Measurements from ENCODE around the gene H1-8. TPM values are rescaled to one million over a fixed set of nuclear protein-coding genes. Genes with fewer than 3 reads are reported as not detected.

Gene H1-8
- total RNA-seq, 4 donors from 2014 or later: not detected

- H3K27me3 ChIP-seq: no peaks in the 10 kb centered on the region
- no peak for DNase-seq
- no peak overlapping the region for H3K4me3 ChIP-seq
- intact Hi-C loops (cut with DNase I; ENCODE audit: low total_unique reads) (no loop called here), in situ Hi-C loops (cut with MboI; ENCODE audit: low pct_ligation_motif_present in 1 of 4, low pct_unique_long_range_greater_than_20kb in 1 of 4, low sequenced_read_pairs in 3 of 4) (no loop called here)
- H3K27ac ChIP-seq: no peak overlapping the region
- TF ChIP-seq CTCF (IDR thresholded peaks at IDR 0.05): no peak
- no peak for TF ChIP-seq EP300 (IDR thresholded peaks at IDR 0.05; ENCODE audit: low read depth)
- no peak for TF ChIP-seq POLR2AphosphoS5 (IDR thresholded peaks at IDR 0.05)
- no peak for TF ChIP-seq POLR2A (IDR thresholded peaks at IDR 0.05)
- 82 to 94% methylated on average over 3 to 5 of the region's 5 CpGs for WGBS, 2 donors (ENCODE audit: low coverage in 1 of 2)
- H3K9me3 ChIP-seq: no peaks in the 10 kb centered on the region
- H3K36me3 ChIP-seq: no peaks in the 10 kb centered on the region
- H3K4me1 ChIP-seq: no peaks in the 10 kb centered on the region
Measured at GRCh38 chr3:129500334-129500658, 42.7 kb upstream of the H1-8 start.

DNA sequence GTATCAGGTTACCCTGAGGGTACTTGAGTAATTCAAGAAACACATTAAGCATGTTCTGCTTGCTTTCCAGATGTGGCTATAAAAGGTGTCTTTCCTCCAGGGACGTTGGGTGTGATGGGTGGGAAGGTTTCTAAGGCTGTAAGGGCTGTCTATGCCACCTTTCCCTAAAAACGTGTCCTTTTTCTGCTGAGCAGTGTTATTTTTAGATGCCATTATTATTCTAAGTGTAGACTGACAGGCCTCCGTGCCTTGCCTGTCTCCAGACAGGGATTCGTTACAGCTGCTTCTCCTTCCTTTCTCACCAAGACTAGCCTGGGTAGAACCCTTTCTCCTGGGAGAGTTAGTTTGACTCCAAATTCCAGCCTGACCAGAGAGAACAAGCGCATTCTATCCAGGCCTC is 41.3 kb upstream of the H1-8 start:
- in situ Hi-C loops (cut with MboI; ENCODE audit: low pct_ligation_motif_present in 1 of 4, low pct_unique_long_range_greater_than_20kb in 1 of 4, low sequenced_read_pairs in 3 of 4): no loop called here
- H3K9me3 ChIP-seq: no peaks in the 10 kb centered on the region
- H3K27me3 ChIP-seq: no peaks in the 10 kb centered on the region
- H3K27ac ChIP-seq: no peak overlapping the region
- no peak for DNase-seq
- TF ChIP-seq POLR2AphosphoS5 (IDR thresholded peaks at IDR 0.05) (no peak), CTCF (IDR thresholded peaks at IDR 0.05) (no peak), EP300 (IDR thresholded peaks at IDR 0.05; ENCODE audit: low read depth) (no peak), POLR2A (IDR thresholded peaks at IDR 0.05) (no peak)
- intact Hi-C loops (cut with DNase I; ENCODE audit: low total_unique reads): no loop called here
- no peaks in the 10 kb centered on the region for H3K4me1 ChIP-seq
- H3K4me3 ChIP-seq: no peak overlapping the region
- 86% methylated on average over 5 of the region's 5 CpGs; no CpG with 5 or more reads in 1 of the 2 donors for WGBS, 2 donors (ENCODE audit: low coverage in 1 of 2)
- no peaks in the 10 kb centered on the region for H3K36me3 ChIP-seq

DNA sequence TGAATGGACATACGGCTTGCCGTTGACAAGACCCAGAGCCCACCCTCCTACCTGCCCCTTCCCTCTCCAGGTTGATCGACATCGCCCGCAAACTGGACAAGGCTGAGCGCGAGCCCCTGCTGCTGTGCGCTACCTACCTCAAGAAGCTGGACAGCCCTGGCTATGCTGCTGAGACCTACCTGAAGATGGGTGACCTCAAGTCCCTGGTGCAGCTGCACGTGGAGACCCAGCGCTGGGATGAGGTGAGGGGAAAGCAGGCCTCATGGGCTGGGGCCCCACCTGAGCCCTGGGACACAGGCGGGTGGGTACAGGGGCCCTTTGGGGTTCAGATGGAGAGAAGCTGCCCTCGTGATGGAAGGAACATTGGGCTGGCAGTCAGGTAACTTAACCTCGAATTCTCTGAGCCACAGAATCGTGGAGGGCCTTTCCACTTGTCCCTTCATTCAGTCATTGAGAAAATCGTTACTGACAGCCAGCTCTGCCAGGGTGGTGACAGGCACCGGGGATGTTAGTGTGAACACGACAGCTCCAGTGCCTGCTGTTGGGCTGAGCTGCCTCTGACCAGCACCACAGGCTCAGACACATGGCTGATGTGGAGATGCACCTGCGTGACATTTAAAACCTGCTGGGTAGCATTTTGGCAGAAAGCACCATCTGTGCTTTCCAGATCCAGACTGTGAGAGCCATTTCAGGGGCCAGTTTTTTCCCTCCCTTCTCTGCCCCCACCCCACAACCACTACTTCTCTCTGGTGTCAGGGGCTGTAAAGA is 40.1 kb upstream of the H1-8 start:
- intact Hi-C loops (cut with DNase I; ENCODE audit: low total_unique reads): no loop called here
- WGBS, 2 donors (ENCODE audit: low coverage in 1 of 2): 90 to 95% methylated on average over 6 to 18 of the region's 18 CpGs
- H3K4me1 ChIP-seq: no peaks in the 10 kb centered on the region

More for the DNA sequence above, 40.1 kb upstream of the H1-8 start:
- Histone ChIP-seq H3K27ac (no peak overlapping the region), H3K27me3 (no peaks in the 10 kb centered on the region), H3K4me3 (no peak overlapping the region), H3K9me3 (no peaks in the 10 kb centered on the region), H3K36me3 (no peaks in the 10 kb centered on the region)
- in situ Hi-C loops (cut with MboI; ENCODE audit: low pct_ligation_motif_present in 1 of 4, low pct_unique_long_range_greater_than_20kb in 1 of 4, low sequenced_read_pairs in 3 of 4): no loop called here
- TF ChIP-seq EP300 (IDR thresholded peaks at IDR 0.05; ENCODE audit: low read depth) (no peak), POLR2A (IDR thresholded peaks at IDR 0.05) (no peak), CTCF (IDR thresholded peaks at IDR 0.05) (no peak), POLR2AphosphoS5 (IDR thresholded peaks at IDR 0.05) (no peak)
- no peak for DNase-seq

All from transverse colon (tissue), 4 donors.